Suprapubic skin (tissue), 4 donors: ENCODE results near the gene CAMSAP1.
"Not testable (repeated sequence)": the region's sequence is repeated elsewhere in the genome, so short reads cannot be mapped to it uniquely, and the experiment has no call there.

Source experiments
- EP300 ChIP-seq: sonication (generic); formaldehyde crosslinking; IDR thresholded peaks from one replicate; pipeline ENCODE4 v1.6.1; 2017; ENCODE audit warnings: antibody characterized with exemption
- POLR2A ChIP-seq, 2 donors: fragments of 450-650 bp; IDR thresholded peaks; one replicate each; pipeline ENCODE4 v1.6.1; 2017; ENCODE audit warnings: antibody characterized with exemption in 2 of 2, mild to moderate bottlenecking in 2 of 2, moderate library complexity in 2 of 2
- POLR2AphosphoS5 ChIP-seq, 3 donors: sonication (generic); formaldehyde crosslinking; IDR thresholded peaks; one replicate each; pipeline ENCODE4 v1.6.1; 2017; ENCODE audit warnings: antibody characterized with exemption in 3 of 3
- TF ChIP-seq, protein P1 (sequence below), 2 donors: fragments of 200-600 bp in 1 of 2; fragments of 450-650 bp in 1 of 2; sonication (generic) in 1 of 2; IDR thresholded peaks; one replicate each; pipeline ENCODE4 v1.5.1; 2016 to 2019; ENCODE audit warnings: antibody characterized with exemption in 2 of 2, mild to moderate bottlenecking in 1 of 2, moderate library complexity in 1 of 2

DNA sequence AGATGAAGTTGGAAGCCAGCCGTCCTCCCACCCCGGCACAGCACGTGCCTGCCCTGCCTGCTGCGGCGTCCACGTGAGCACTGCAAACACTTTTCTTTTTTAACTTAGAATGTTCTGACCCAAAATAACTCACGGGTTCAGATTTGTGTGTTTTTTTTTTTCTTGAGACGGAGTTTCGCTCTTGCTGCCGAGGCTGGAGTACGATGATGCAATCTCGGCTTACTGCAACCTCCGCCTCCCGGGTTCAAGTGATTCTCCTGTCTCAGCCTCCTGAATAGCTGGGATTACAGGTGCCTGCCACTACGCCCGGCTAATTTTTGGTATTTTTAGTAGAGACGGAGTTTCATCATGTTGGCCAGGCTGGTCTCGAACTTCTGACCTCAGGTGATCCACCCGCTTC, 39.8 kb upstream of the CAMSAP1 start:
- TF ChIP-seq, protein P1, sequence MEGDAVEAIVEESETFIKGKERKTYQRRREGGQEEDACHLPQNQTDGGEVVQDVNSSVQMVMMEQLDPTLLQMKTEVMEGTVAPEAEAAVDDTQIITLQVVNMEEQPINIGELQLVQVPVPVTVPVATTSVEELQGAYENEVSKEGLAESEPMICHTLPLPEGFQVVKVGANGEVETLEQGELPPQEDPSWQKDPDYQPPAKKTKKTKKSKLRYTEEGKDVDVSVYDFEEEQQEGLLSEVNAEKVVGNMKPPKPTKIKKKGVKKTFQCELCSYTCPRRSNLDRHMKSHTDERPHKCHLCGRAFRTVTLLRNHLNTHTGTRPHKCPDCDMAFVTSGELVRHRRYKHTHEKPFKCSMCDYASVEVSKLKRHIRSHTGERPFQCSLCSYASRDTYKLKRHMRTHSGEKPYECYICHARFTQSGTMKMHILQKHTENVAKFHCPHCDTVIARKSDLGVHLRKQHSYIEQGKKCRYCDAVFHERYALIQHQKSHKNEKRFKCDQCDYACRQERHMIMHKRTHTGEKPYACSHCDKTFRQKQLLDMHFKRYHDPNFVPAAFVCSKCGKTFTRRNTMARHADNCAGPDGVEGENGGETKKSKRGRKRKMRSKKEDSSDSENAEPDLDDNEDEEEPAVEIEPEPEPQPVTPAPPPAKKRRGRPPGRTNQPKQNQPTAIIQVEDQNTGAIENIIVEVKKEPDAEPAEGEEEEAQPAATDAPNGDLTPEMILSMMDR (IDR thresholded peaks at IDR 0.05): not testable (repeated sequence)
- TF ChIP-seq POLR2A (IDR thresholded peaks at IDR 0.05); POLR2AphosphoS5 (IDR thresholded peaks at IDR 0.05); EP300: not testable (repeated sequence)
